Stimulated activated CD4-positive, alpha-beta T cell treated with anti-CD3 and anti-CD28 coated beads, Interleukin-4, amount 100 ng/mL, for 48 hours (primary cell): ENCODE results near the gene BNIP5.

ENCODE experiments used
- DNase-seq, 2 donors: peaks; one replicate each; pipeline ENCODE4 v3.0.0-alpha.2; 2020; ENCODE audit warnings: low read depth in 2 of 2

The BNIP5 gene

GRCh38 chr6:36267731-36268477 is 68.8 kb downstream of the BNIP5 start:
- no peak for DNase-seq

DNA sequence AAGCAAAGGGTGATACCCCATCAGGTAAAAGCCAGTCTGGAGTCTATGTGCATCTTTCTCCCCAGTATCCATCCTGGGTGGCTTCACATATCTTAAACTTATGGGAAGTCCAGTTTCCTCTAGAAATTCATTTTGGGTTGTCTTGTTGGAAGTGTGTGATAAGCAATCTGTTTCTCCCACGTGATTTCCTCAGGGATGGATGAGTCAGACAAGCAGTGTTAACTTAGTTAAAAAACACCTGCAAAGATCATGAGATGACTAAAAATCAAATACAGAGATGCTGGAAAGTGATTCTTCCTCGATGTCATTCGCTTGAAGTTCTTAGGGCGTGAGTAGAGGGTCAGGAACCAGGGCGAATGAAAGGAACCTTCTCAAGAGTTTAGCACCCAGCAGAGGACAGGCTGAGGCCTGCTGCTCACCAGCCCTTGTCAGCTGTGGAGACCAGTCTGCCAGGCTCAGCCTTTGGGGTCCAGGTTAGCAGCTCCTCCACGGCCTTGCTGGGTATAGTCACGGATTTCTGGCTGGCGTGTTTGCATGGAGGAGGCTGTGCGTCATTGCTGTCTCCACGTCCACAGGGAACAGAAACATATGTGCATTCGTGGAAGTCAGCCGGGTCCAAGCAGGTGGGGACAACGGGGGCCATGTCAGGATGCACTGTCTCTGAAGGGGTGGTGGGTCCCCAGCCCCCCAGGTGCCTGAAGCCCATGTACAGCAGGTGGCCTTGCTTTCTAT is 69.6 kb downstream of the BNIP5 start:
- no peak for DNase-seq
